22Rv1 (cell line): ENCODE results near the gene PBX2.

Experiments
- CTCF ChIP-seq: fragments of 450-650 bp; IDR thresholded peaks from 2 replicates; pipeline ENCODE4 v1.5.1; 2017; ENCODE audit warnings: mild to moderate bottlenecking
- ZFX ChIP-seq: fragments of 450-650 bp; IDR thresholded peaks from 2 replicates; pipeline ENCODE4 v1.6.1; 2017; ENCODE audit warnings: antibody characterized with exemption, borderline replicate concordance

GRCh38 chr6:32210191-32210601 is 20.2 kb upstream of the PBX2 start:
- TF ChIP-seq CTCF (no peak), ZFX (no peak)
